Measurements from ENCODE around the gene SERBP1. TPM values are rescaled to one million over a fixed set of nuclear protein-coding genes. Genes with fewer than 3 reads are reported as not detected.

Gene SERBP1
- total RNA-seq, result 248 to 259 TPM (median 255 TPM) in 3 replicates

DNA sequence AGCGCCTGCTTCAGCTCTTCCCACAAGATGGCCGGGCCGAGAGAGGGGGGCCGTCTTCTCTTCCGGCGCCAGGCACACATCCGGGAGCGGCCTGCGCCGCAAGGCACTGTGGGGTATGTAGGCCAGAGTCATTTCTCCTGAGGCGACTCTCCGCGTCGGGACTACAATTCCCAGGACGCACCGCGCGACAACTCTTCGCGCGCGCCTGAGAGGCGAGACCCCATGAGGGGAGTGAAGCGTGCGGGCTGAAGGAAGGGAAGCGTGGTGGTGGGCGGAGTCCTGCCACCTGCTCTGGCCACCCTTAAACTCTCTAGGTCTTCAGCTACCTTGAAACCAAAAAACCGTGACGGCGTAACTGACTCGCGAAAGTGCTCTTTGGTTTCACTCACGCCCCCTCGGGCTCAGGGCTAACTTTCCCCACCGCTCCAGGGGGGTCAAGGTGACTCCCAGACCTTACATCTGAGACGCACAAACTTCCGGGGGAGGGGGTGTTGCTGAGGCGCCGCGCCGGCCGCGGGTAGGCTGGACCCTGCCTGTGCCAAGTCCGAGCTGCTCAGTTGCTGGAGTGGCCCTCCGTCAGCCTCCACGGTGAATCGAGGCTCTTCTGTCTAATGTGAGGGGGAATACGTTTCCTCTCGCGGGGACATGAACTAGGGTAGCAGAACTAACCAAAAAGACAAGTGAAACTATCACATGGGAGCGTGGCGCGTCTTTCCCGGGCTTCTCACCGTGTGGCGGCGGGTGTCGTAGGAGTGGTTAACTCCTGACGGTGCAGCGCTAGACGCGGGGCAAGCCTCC is at the start of gene SERBP1:
Gene SERBP1 (minus strand): TSS at position 45 of the 798 bp plus-strand sequence. CDS start 102 bp downstream, outside the sequence.
- H3K27ac Mint-ChIP-seq, result peak within 1 kb of the TSS; percentile 95
- peaks cover 6% of the 10 kb centered on the region for H3K36me3 Mint-ChIP-seq

DNA sequence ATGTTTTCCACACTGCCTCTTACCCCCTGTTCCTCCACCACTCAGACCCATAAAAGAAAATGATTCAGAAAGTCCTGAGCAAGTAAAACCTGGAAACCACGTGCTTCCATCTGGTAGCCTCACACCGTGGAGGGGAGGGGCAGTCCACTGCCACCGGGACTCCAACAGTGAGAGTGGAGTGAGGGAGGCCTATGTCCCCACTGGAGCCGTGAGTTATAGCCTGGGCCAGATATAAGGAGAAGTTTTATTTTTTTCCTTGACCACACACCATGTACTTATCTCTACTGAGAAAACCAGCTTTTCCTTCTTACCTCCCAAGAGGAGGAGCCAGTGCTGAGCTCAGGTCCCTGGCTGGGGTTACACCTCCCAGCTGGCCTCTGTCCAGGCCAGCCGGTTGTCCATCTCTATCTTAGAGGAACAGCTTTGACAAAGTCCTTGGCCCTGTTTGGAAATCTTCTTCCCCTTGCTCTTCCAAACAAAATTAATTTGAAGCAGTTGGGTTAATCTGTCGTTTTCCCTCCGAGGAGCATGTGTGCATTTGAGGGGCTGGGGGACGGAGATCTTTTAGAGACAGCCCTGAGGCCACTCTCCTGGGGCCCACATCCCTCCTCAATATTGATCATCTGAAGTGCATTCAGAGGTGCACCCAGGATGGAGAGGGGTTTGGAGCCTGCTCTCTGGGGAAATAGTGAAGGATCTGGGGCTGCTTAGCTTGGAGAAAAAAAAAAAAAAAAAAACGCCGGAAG is 49.1 kb upstream of the SERBP1 start:
- TF ChIP-seq, protein P1, sequence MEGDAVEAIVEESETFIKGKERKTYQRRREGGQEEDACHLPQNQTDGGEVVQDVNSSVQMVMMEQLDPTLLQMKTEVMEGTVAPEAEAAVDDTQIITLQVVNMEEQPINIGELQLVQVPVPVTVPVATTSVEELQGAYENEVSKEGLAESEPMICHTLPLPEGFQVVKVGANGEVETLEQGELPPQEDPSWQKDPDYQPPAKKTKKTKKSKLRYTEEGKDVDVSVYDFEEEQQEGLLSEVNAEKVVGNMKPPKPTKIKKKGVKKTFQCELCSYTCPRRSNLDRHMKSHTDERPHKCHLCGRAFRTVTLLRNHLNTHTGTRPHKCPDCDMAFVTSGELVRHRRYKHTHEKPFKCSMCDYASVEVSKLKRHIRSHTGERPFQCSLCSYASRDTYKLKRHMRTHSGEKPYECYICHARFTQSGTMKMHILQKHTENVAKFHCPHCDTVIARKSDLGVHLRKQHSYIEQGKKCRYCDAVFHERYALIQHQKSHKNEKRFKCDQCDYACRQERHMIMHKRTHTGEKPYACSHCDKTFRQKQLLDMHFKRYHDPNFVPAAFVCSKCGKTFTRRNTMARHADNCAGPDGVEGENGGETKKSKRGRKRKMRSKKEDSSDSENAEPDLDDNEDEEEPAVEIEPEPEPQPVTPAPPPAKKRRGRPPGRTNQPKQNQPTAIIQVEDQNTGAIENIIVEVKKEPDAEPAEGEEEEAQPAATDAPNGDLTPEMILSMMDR (IDR thresholded peaks at IDR 0.05; ENCODE audit: unreplicated experiment), result no peak
- no peak for DNase-seq (ENCODE audit: low spot score in 2 of 2, unreplicated experiment in 2 of 2)
- H3K27ac Mint-ChIP-seq, result peak overlapping the region; percentile 67
- no peaks in the 10 kb centered on the region for H3K36me3 Mint-ChIP-seq
- no peaks in the 10 kb centered on the region for H3K27me3 Mint-ChIP-seq (ENCODE audit: low read depth)
- H3K4me3 Mint-ChIP-seq, result no peak overlapping the region
- H3K9me3 Mint-ChIP-seq, result no peaks in the 10 kb centered on the region
- H3K4me1 Mint-ChIP-seq, result peaks cover 12% of the 10 kb centered on the region

More for the DNA sequence above, at the start of gene SERBP1:
- Mint-ChIP-seq H3K4me1 (peaks cover 58% of the 10 kb centered on the region), H3K4me3 (peak within 1 kb of the TSS; percentile 100), H3K27me3 (ENCODE audit: low read depth) (no peaks in the 10 kb centered on the region), H3K9me3 (no peaks in the 10 kb centered on the region)
- TF ChIP-seq, protein P1 (IDR thresholded peaks at IDR 0.05; ENCODE audit: unreplicated experiment), result no peak
- peak; percentile 92 to 95 for DNase-seq (ENCODE audit: low spot score in 2 of 2, unreplicated experiment in 2 of 2)

DNA sequence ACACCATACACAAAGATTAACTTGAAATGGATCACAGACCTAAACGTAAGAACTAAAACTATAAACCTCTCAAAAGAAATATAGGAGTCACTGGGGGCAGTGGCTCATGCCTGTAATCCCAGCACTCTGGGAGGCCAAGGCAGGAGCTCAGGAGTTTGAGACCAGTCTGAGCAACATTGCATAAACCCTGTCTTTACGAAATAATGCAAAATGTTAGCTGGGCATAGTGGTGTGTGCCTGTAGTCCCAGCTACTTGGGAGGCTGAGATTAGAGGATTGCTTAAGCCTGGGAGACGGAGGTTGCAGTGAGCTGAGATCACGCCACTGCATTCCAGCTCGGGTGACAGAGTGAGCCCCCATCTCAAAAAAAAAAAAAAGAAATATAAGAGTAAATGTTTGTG is 46.7 kb upstream of the SERBP1 start:
- H3K36me3 Mint-ChIP-seq, result no peaks in the 10 kb centered on the region
- TF ChIP-seq, protein P1 (IDR thresholded peaks at IDR 0.05; ENCODE audit: unreplicated experiment), result no peak
- H3K4me3 Mint-ChIP-seq, result no peak overlapping the region
- no peak for DNase-seq (ENCODE audit: low spot score in 2 of 2, unreplicated experiment in 2 of 2)
- no peak overlapping the region for H3K27ac Mint-ChIP-seq
- no peaks in the 10 kb centered on the region for H3K9me3 Mint-ChIP-seq
- peaks cover 12% of the 10 kb centered on the region for H3K4me1 Mint-ChIP-seq
- H3K27me3 Mint-ChIP-seq (ENCODE audit: low read depth), result no peaks in the 10 kb centered on the region

DNA sequence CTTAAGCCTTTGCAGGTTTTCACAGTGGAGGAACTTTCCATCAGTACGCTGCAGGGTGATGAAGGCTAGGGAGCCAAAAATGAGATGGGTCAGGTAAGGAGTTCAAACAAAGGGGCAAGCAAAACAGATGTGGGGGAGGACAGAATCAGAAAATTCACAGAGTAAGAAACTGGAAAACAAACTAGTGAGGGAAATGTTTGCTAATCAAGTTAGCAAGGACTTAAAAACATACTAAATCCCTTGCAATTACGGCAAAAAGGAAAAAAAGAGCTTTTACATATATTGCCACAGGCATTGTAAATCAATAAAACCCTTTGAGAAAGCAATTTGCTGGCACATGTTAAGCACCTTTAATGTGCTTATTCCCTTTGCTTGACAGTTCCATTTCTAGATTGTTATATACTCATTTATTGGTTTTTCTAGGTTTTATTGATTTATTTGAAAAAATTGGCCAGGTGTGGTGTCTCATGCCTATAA is 45.8 kb upstream of the SERBP1 start:
- H3K9me3 Mint-ChIP-seq, result no peaks in the 10 kb centered on the region
- no peak overlapping the region for H3K4me3 Mint-ChIP-seq
- peaks cover 12% of the 10 kb centered on the region for H3K4me1 Mint-ChIP-seq
- no peaks in the 10 kb centered on the region for H3K36me3 Mint-ChIP-seq
- no peaks in the 10 kb centered on the region for H3K27me3 Mint-ChIP-seq (ENCODE audit: low read depth)
- H3K27ac Mint-ChIP-seq, result no peak overlapping the region
- TF ChIP-seq, protein P1 (IDR thresholded peaks at IDR 0.05; ENCODE audit: unreplicated experiment), result no peak
- DNase-seq (ENCODE audit: low spot score in 2 of 2, unreplicated experiment in 2 of 2), result no peak

DNA sequence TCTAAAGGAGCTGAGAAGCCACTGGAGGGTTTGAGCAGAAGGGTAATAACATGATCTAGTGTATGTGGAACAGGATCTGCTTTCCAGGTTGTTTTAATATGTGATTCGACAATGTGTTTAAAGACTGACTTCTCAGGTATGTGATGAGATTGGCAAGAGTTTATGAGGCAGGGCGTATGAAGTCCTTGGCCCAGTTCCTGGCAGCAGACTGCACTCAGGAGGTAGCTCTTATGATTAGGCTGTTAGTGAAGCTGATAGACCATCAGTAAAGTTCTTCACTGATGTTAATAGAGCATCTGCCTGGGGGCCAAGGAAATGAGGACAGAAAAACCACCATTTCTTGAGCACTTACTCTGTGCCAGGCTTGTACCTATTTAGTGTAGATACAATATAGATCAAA is 41.9 kb upstream of the SERBP1 start:
- DNase-seq (ENCODE audit: low spot score in 2 of 2, unreplicated experiment in 2 of 2), result no peak
- no peaks in the 10 kb centered on the region for H3K36me3 Mint-ChIP-seq
- no peaks in the 10 kb centered on the region for H3K27me3 Mint-ChIP-seq (ENCODE audit: low read depth)
- no peak overlapping the region for H3K4me3 Mint-ChIP-seq
- no peaks in the 10 kb centered on the region for H3K9me3 Mint-ChIP-seq
- H3K4me1 Mint-ChIP-seq, result no peaks in the 10 kb centered on the region
- TF ChIP-seq, protein P1 (IDR thresholded peaks at IDR 0.05; ENCODE audit: unreplicated experiment), result no peak
- no peak overlapping the region for H3K27ac Mint-ChIP-seq
